IPS-15b (cell line): ENCODE results near the gene CCDC185.

Experiments used
- H3K27me3 ChIP-seq: one replicate; pipeline ENCODE4 v1.6.1; 2013; ENCODE audit warnings: low read length; ENCODE audit not compliant: control insufficient read depth, insufficient read depth
- H3K36me3 ChIP-seq: one replicate; pipeline ENCODE4 v1.6.1; 2013; ENCODE audit warnings: low read length; ENCODE audit not compliant: control insufficient read depth, insufficient read depth
- H3K4me1 ChIP-seq: one replicate; pipeline ENCODE4 v1.6.1; 2013; ENCODE audit warnings: mild to moderate bottlenecking, low read length; ENCODE audit not compliant: control insufficient read depth, insufficient read depth
- H3K4me3 ChIP-seq: one replicate; pipeline ENCODE4 v1.5.1; 2013; ENCODE audit warnings: low read depth, low read length
- H3K9ac ChIP-seq: one replicate; pipeline ENCODE4 v1.6.1; 2013; ENCODE audit warnings: low read depth, mild to moderate bottlenecking, low read length
- H3K9me3 ChIP-seq: one replicate; pipeline ENCODE4 v1.6.1; 2013; ENCODE audit warnings: mild to moderate bottlenecking, low read length; ENCODE audit not compliant: control insufficient read depth, insufficient read depth

Gene CCDC185

DNA sequence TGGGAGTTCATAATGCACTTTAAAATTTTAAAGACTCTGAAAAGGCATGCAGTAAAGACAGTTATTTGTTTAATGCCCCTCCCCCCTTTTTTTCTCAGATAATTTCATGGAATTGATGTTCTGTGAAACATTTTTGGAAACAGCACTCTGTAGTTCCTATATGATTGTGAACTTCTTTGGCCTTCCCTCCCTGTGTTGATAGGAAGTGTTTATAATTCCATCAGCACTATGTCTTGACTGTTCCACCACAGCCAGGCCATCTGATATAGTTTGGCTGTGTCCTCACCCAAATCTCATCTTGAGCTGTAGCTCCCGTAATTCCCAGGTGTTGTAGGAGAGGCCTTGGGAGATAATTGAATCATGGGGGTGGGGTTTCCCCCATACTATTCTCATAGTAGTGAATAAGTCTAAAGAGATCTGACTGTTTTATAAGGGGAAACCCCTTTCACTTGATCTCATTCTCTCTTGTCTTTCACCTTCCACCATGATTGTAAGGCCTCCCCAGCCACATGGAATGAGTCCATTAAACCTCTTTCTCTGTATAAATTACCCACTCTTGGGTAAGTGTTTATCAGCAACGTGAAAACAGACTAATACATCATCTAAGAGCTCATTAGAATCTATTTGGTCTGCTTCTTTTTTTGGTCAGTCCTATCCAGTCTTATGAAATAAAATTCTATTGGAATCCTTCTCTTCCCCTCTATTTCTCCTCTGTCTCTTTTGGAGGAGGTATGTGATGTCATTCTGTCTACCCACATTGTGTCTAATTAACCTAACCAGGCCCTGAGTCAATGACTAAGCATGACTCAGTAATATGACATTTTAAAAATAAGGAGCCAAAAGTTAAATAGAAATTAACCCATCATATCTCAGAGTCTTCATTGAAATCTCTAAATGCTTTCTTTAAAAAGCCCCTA, 8.9 kb downstream of the CCDC185 start:
- Histone ChIP-seq H3K4me3 (no peak overlapping the region), H3K36me3 (no peaks in the 10 kb centered on the region), H3K9me3 (no peaks in the 10 kb centered on the region), H3K27me3 (no peaks in the 10 kb centered on the region), H3K9ac (no peak overlapping the region), H3K4me1 (no peaks in the 10 kb centered on the region)

DNA sequence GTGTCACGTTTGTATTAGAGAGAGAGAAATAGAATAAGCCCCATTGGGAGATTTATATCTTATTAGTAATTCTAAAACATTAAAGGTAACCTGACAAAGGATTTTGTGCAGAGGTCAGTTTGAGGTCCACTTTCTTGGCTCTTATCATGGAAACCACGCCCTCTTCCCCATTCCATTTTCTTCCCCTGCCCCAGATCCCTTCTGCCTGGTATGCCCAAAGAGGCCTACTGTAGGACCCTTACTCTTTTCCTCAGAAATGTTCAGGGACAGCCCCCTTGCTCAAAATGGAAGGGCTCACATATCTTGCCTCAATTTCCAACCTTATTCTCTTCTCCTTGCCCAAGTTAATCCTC, 9.6 kb downstream of the CCDC185 start:
- no peaks in the 10 kb centered on the region for H3K4me1 ChIP-seq
- no peak overlapping the region for H3K9ac ChIP-seq
- H3K36me3 ChIP-seq = no peaks in the 10 kb centered on the region
- H3K9me3 ChIP-seq = no peaks in the 10 kb centered on the region
- no peaks in the 10 kb centered on the region for H3K27me3 ChIP-seq
- no peak overlapping the region for H3K4me3 ChIP-seq

DNA sequence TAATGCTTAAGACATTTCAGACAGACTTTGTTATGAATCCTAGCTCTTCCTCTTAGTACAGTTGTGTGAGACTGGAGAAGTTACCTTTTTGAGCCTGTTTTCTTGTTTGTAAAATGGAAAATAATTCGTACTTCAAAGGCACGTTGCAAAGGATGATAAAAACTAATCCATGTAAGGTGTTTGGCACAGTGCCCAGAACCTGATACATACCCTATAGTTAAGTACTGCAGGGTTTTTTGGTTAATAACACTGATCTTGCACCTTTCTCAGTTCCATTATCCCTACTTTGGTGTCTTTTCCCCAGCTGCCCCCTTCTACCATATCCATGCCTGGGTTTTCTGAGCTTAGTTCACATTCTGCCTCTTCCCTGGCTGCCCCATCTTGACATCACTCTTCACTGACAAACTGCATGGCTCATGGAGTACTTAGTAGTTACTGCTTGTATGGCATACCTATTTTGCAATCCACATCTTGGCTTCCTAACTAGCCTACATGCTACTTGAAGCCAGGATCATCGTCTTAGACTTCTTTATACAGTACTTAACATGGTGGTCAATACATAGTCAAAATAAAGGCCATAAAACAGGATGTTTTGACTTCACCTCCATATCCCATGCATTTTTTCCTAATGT, 10.1 kb downstream of the CCDC185 start:
- no peaks in the 10 kb centered on the region for H3K9me3 ChIP-seq
- no peaks in the 10 kb centered on the region for H3K4me1 ChIP-seq
- H3K9ac ChIP-seq = no peak overlapping the region
- H3K36me3 ChIP-seq = no peaks in the 10 kb centered on the region
- no peaks in the 10 kb centered on the region for H3K27me3 ChIP-seq
- no peak overlapping the region for H3K4me3 ChIP-seq

DNA sequence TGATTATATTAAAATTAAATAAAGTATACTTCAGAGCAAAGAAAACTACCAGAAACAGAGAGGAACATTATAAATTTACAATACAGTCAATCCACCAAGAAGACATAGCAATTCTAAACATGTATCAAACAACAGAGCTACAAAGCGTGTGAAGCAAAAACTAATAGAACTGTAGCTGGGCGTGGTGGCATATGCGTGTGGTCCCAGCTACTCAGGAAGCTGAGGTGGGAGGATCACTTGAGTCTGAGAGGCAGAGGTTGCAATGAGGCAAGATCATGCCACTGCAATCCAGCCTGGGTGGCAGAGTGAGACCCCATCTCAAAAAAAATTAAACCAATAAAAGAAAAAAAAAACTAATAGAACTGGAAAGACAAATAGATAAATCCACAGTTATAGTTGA, 12.3 kb downstream of the CCDC185 start:
- no peaks in the 10 kb centered on the region for H3K9me3 ChIP-seq
- H3K27me3 ChIP-seq = no peaks in the 10 kb centered on the region
- H3K36me3 ChIP-seq = no peaks in the 10 kb centered on the region
- H3K9ac ChIP-seq = no peak overlapping the region
- H3K4me3 ChIP-seq = no peak overlapping the region
- no peaks in the 10 kb centered on the region for H3K4me1 ChIP-seq

DNA sequence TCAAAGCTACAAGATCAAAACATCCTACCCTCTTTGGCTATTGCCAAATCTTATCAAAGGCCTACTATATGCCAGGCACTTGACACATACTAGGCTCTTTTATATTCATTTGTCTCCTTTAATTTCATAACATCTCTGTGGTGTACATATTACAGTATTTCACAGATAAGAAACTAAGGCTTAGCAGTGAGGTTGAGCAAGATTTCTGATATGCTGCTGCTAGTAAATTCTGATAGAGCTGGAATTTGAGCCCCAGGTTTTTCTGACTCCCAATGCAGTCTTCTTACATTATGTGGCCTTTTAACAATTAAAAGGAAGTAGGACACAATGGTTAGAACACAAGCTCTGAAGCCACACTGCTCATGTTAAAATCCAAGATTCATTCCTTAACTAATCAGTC, 16.8 kb downstream of the CCDC185 start:
- Histone ChIP-seq H3K9ac (no peak overlapping the region), H3K9me3 (no peaks in the 10 kb centered on the region), H3K27me3 (no peaks in the 10 kb centered on the region), H3K36me3 (no peaks in the 10 kb centered on the region), H3K4me3 (no peak overlapping the region), H3K4me1 (no peaks in the 10 kb centered on the region)

DNA sequence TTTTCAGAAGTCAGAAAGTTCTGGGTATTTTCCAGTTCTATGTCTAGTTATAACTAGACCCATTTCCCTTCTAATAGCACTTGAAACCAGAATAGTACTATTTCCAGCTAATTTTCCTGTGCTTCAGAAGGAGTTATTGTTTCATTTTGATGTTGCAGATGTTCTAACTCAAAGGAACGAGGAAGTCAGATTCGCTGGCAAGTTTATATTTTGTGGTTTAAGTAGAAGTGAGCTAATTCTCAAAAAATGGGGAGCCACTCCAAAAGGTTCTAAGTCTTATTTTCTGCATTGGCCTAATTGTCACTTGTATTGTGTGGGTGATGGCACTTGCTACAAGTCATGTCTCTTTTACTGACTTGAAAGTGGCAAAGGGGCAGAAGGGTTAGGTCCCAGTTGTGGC, 18.1 kb downstream of the CCDC185 start:
- Histone ChIP-seq H3K9ac (no peak overlapping the region), H3K4me3 (no peak overlapping the region), H3K36me3 (no peaks in the 10 kb centered on the region), H3K4me1 (no peaks in the 10 kb centered on the region), H3K27me3 (no peaks in the 10 kb centered on the region), H3K9me3 (no peaks in the 10 kb centered on the region)

DNA sequence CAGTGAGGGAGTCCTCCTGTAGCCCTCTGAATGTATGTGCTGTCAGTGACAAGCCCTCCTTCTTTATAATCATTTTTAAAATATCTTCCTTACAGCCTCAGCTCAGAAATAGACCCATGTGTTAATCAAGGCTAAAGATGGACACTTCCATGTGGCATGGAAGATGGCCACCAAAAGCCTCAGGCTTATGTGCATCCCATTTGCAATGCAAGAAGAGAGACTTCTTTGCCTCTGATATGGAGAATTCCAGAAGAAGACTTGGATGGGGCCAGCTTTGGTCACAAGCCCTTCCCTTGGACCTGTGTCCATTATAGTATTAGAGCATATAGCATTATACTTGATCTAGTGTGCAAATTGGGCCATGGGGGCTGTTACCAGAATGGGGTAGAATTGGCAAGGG, 18.5 kb downstream of the CCDC185 start:
- no peaks in the 10 kb centered on the region for H3K4me1 ChIP-seq
- H3K9me3 ChIP-seq = no peaks in the 10 kb centered on the region
- no peaks in the 10 kb centered on the region for H3K36me3 ChIP-seq
- no peak overlapping the region for H3K4me3 ChIP-seq
- no peaks in the 10 kb centered on the region for H3K27me3 ChIP-seq
- H3K9ac ChIP-seq = no peak overlapping the region

DNA sequence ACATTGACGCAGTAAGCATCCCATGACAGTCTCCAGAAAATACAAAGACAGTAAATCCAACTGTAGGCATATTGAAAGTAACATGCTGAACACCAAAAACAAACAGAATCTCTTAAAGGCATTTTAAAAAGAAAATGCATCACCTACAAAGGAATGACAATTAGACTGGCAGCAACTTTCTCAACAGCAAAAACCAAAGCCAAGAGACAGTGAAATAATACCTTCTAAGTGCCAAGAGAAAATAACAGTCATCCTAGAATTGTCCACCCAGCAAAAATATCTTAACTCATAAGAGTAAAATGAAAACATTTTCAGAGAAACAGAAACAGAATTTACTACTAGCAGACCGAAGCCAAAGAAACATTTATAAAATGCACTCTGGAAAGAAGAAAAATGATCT, 20.0 kb downstream of the CCDC185 start:
- Histone ChIP-seq H3K27me3 (no peaks in the 10 kb centered on the region), H3K4me1 (no peaks in the 10 kb centered on the region), H3K9ac (no peak overlapping the region), H3K9me3 (no peaks in the 10 kb centered on the region), H3K4me3 (no peak overlapping the region), H3K36me3 (no peaks in the 10 kb centered on the region)

DNA sequence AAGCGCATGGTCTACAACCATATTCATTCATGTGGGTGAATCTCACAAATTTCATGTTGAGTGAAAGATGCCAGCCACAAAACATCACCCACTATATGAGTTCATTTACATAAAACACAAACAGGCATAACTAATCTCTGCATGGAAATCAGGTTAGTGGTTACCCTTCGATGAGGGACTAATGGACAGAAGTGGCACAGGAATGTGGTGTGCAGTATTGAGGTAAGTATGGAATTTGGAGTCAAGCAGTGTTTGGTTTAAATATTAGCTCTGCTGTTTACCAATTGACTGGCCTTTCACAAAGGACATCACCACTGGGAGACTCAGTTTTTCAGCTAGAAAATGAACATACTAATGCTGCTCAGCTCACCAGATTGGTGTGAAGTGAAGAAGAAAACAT, 24.2 kb downstream of the CCDC185 start:
- H3K36me3 ChIP-seq = no peaks in the 10 kb centered on the region
- H3K4me3 ChIP-seq = no peak overlapping the region
- H3K9me3 ChIP-seq = no peaks in the 10 kb centered on the region

DNA sequence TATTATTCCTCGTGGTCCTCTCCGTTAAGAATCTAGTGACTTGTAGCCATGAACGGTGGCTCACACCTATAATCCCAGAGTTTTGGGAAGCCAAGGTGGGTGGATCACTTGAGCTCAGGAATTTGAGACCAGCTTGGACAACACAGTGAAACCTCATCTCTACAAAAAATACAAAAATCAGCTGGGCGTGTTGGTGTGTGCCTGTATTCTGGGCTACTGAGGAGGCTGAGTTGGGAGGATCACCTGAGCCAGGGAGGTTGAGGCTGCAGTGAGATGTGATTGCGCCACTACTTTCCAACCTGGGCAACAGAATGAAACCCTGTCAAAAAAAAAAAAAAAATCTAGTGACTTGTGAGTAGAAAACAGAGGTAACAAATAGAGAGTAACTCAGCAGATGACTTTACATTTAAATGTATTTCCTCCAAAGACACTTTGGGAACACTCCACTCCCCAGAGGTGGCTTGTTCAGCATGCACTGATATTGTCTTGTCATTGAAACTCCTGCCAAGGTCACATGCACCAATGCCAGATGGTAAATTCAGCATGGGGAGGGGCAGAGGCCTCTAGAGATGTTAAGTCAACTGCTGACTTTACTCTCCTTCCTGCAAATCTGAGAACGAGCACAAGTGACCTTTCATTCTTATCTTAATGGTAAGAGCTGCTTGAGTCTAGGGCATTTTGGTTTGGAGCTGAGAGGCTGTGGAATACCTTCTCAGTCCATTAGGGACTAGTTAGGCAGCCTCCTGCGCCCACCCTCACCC, 24.9 kb downstream of the CCDC185 start:
- no peaks in the 10 kb centered on the region for H3K9me3 ChIP-seq
- H3K4me3 ChIP-seq = no peak overlapping the region
- no peaks in the 10 kb centered on the region for H3K4me1 ChIP-seq
- H3K27me3 ChIP-seq = no peaks in the 10 kb centered on the region
- no peaks in the 10 kb centered on the region for H3K36me3 ChIP-seq
- H3K9ac ChIP-seq = no peak overlapping the region

More for the DNA sequence above, 24.2 kb downstream of the CCDC185 start:
- H3K9ac ChIP-seq = no peak overlapping the region
- H3K4me1 ChIP-seq = no peaks in the 10 kb centered on the region
- no peaks in the 10 kb centered on the region for H3K27me3 ChIP-seq

DNA sequence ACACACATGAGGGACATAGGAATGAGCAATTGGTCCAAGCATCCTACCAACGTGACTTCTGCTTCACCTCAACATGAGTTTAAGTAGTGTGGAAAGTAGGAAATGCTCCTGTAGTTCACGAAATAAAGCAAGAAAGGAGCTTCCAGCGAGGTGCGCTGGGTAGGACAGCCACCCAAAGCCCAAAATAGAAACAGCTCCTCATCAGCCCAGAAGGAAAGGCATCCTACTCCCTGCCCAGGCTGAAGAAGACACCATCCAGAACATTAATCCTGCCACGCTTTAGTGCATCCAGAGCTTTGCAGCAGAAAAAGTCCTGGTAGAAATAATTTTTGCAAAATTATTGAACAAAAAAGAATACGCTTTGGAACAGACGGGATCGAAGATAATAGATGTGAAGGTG, 25.9 kb downstream of the CCDC185 start:
- Histone ChIP-seq H3K9me3 (no peaks in the 10 kb centered on the region), H3K36me3 (no peaks in the 10 kb centered on the region), H3K9ac (no peak overlapping the region), H3K4me1 (no peaks in the 10 kb centered on the region), H3K4me3 (no peak overlapping the region), H3K27me3 (no peaks in the 10 kb centered on the region)
